Endothelial cell of umbilical vein (primary cell): Measurements from ENCODE around the gene ROBO2. TPM values are rescaled to one million over a fixed set of nuclear protein-coding genes. Genes with fewer than 3 reads are reported as not detected.

Experiments used
- BruUV-seq: library from RNA; stranded (reverse); fragments of 400-500 nt; replicated peaks from 2 replicates; lab custom pipeline; 2021; lab: Mats Ljungman, UMichigan
- CTCF ChIA-PET: fragments of 300-600, 350-600 bp; sonication (Branson Sonifier 250); formaldehyde crosslinking; loops from one replicate; lab custom pipeline; 2021; ENCODE audit warnings: antibody characterized with exemption, inconsistent platforms; lab: Charles Lee
- POLR2A ChIA-PET: fragments of 300-600, 350-600 bp; sonication (Branson Sonifier 250); formaldehyde crosslinking; loops from one replicate; lab custom pipeline; 2021; ENCODE audit warnings: antibody characterized with exemption, inconsistent platforms; lab: Charles Lee
- DNase-seq: peaks from one replicate; pipeline ENCODE4 v3.0.0-alpha.2; 2011; ENCODE audit warnings: low read depth, low spot score
- FAIRE-seq: peaks from 2 replicates; lab custom pipeline; 2011; peaks lifted over from hg19 to GRCh38; lab: Jason Lieb, UNC
- H2AFZ ChIP-seq: 2 replicates; pipeline ENCODE4 v1.6.0; 2012; ENCODE audit warnings: low read depth, low read length, control low read depth, inconsistent platforms
- H3K27ac ChIP-seq: 2 replicates; pipeline ENCODE4 v1.5.1; 2011; ENCODE audit warnings: low read depth, mild to moderate bottlenecking, control low read depth, low read length, moderate library complexity; ENCODE audit not compliant: insufficient read depth
- H3K27me3 ChIP-seq, 2 experiments: 2 replicates each; pipeline versions ENCODE4 v1.6.0 to v1.6.1; 2011; ENCODE audit warnings: low read length in 2 of 2, mixed read lengths in 1 of 2; ENCODE audit not compliant: control insufficient read depth in 2 of 2, insufficient read depth in 2 of 2
- H3K36me3 ChIP-seq, 2 experiments: 2 replicates in 1 of 2; 3 replicates in 1 of 2; pipeline ENCODE4 v1.5.1; 2011; ENCODE audit warnings: low read length in 2 of 2, mild to moderate bottlenecking in 1 of 2, moderate library complexity in 1 of 2; ENCODE audit not compliant: control insufficient read depth in 2 of 2, insufficient read depth in 2 of 2; ENCODE audit errors: extremely low read depth in 1 of 2
- H3K4me1 ChIP-seq: 3 replicates; pipeline ENCODE4 v1.5.1; 2011; ENCODE audit warnings: mild to moderate bottlenecking, low read length; ENCODE audit not compliant: control insufficient read depth, insufficient read depth; ENCODE audit errors: extremely low read depth
- H3K4me2 ChIP-seq: 2 replicates; pipeline ENCODE4 v1.6.1; 2011; ENCODE audit warnings: low read length, control low read depth, mixed read lengths; ENCODE audit not compliant: insufficient read depth
- H3K4me3 ChIP-seq, 3 experiments: fragments of 200-600 bp in 1 of 3; sonication (generic), shearing (Covaris generic) in 1 of 3; replicated peaks in 1 of 3; 2 replicates each; pipeline ENCODE4 v1.5.1; 2011 to 2016; ENCODE audit warnings: control low read depth in 3 of 3, low read length in 3 of 3, mild to moderate bottlenecking in 2 of 3, inconsistent platforms in 1 of 3, low read depth in 1 of 3, moderate library complexity in 1 of 3; ENCODE audit not compliant: insufficient read depth in 1 of 3
- H3K79me2 ChIP-seq: 2 replicates; pipeline ENCODE4 v1.6.0; 2012; ENCODE audit warnings: low read length, inconsistent platforms; ENCODE audit not compliant: control insufficient read depth, insufficient read depth
- H3K9ac ChIP-seq: replicated peaks from 2 replicates; pipeline ENCODE3; 2011; ENCODE audit warnings: low read length, control low read depth; ENCODE audit not compliant: insufficient read depth; ENCODE audit errors: extremely low read depth
- H3K9me1 ChIP-seq: replicated peaks from 3 replicates; pipeline ENCODE4 v1.6.0; 2011; ENCODE audit warnings: mild to moderate bottlenecking, low read length; ENCODE audit not compliant: control insufficient read depth, insufficient read depth; ENCODE audit errors: extremely low read depth
- H3K9me3 ChIP-seq: replicated peaks from 2 replicates; pipeline ENCODE4 v1.5.1; 2012; ENCODE audit warnings: low read length, inconsistent platforms; ENCODE audit not compliant: control insufficient read depth, insufficient read depth
- H4K20me1 ChIP-seq: replicated peaks from 2 replicates; pipeline ENCODE3; 2011; ENCODE audit warnings: mild to moderate bottlenecking, low read length; ENCODE audit not compliant: control insufficient read depth, insufficient read depth; ENCODE audit errors: extremely low read depth
- EZH2 ChIP-seq: IDR thresholded peaks from 2 replicates; pipeline ENCODE4 v1.6.1; 2012; ENCODE audit warnings: borderline replicate concordance, low read depth, mild to moderate bottlenecking, moderate library complexity, low read length, inconsistent platforms; ENCODE audit not compliant: severe bottlenecking
- FOS ChIP-seq: IDR thresholded peaks from 2 replicates; pipeline ENCODE4 v1.6.1; 2011; ENCODE audit warnings: mild to moderate bottlenecking, low read length, moderate library complexity, borderline replicate concordance; ENCODE audit not compliant: insufficient read depth
- GATA2 ChIP-seq: IDR thresholded peaks from 2 replicates; pipeline ENCODE4 v1.7.0; 2011; ENCODE audit warnings: low read depth, mild to moderate bottlenecking, moderate library complexity, mixed read lengths, low read length; ENCODE audit not compliant: insufficient read length, insufficient read depth
- JUN ChIP-seq: IDR thresholded peaks from 2 replicates; pipeline ENCODE4 v1.6.1; 2011; ENCODE audit warnings: borderline replicate concordance, low read depth; ENCODE audit not compliant: insufficient read length, insufficient read depth
- MYC ChIP-seq: IDR thresholded peaks from one replicate; pipeline ENCODE4 v1.6.1; 2011; ENCODE audit warnings: mild to moderate bottlenecking, low read depth, low read length
- POLR2A ChIP-seq: IDR thresholded peaks from 2 replicates; pipeline ENCODE4 v1.6.1; 2012; ENCODE audit warnings: low read depth, mild to moderate bottlenecking, control low read depth, low read length
- POLR2AphosphoS5 ChIP-seq: IDR thresholded peaks from 2 replicates; pipeline ENCODE4 v1.6.1; 2012; ENCODE audit warnings: low read depth, mild to moderate bottlenecking, control low read depth, low read length, moderate library complexity; ENCODE audit not compliant: insufficient read depth
- dilution Hi-C: fragments of 300-500 bp; cut with MboI; formaldehyde crosslinking; loops from one replicate; pipeline ENCODE4 v1.15.0; 2019; ENCODE audit warnings: low sequenced_read_pairs; ENCODE audit not compliant: extremely low pct_ligation_motif_present
- intact Hi-C: fragments of 100-400 bp; cut with micrococcal nuclease; formaldehyde crosslinking; loops from one replicate; pipeline ENCODE4 v1.10.0; 2022
- polyA plus RNA-seq, 4 experiments: library from polyadenylated mRNA; depleted of rRNA in 3 of 4; stranded (reverse) in 3 of 4; unstranded in 1 of 4; fragments of >200 nt; gene quantifications; 2 replicates each; pipeline versions ENCODE4 v1.2.1 to v1.2.3, GENCODE V29; 2011 to 2012; ENCODE audit warnings: missing spikeins in 1 of 4
- total RNA-seq: library from RNA; stranded (reverse); gene quantifications from 2 replicates; pipeline ENCODE4 v1.2.3, GENCODE V29; 2021
- TF ChIP-seq, protein P1 (sequence below), 2 donors: IDR thresholded peaks; 1 replicate in 1 of 2; 2 replicates in 1 of 2; pipeline ENCODE4 v1.5.1; 2011; ENCODE audit warnings: low read length in 2 of 2, mild to moderate bottlenecking in 2 of 2, moderate library complexity in 2 of 2, control low read depth in 1 of 2, inconsistent platforms in 1 of 2, low read depth in 1 of 2; ENCODE audit not compliant: insufficient read depth in 1 of 2; ENCODE audit errors: extremely low read depth in 1 of 2
- TF ChIP-seq, protein P2 (sequence below): IDR thresholded peaks from 2 replicates; pipeline ENCODE4 v1.6.1; 2011; ENCODE audit not compliant: insufficient read depth, insufficient read length

ROBO2 gene
- total and polyA plus RNA-seq, 2 donors (not counting 3 experiments of a cell fraction or from before 2014, with no cell fraction given), result not detected

DNA sequence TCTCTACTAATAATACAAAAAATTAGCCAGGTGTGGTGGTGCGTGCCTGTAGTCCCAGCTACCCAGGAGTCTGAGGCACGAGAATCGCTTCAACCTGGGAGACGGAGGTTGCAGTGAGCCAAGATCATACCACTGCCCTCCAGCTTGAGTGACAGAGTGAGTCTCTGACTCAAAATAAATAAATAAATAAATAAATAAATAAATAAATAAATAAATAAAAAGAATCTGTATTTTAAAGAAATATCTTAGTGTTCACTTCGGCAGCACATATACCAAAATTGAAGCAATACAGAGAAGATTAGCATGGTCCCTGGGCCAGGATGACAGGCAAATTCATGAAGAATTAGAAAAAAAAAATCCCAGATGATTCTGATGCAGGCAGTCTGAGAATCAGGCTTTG is 51.9 kb downstream of the ROBO2 start:
- ChIA-PET CTCF (no interaction called here), POLR2A (no interaction called here)
- Histone ChIP-seq H3K9ac (no peak overlapping the region), H3K4me3 (no peak overlapping the region), H4K20me1 (no peaks in the 10 kb centered on the region), H3K27ac (no peak overlapping the region), H3K4me2 (no peak overlapping the region), H3K4me1 (no peaks in the 10 kb centered on the region), H3K36me3 (no peaks in the 10 kb centered on the region), H2AFZ (no peak overlapping the region), H3K79me2 (no peaks in the 10 kb centered on the region), H3K27me3 (no peaks in the 10 kb centered on the region), H3K9me3 (no peaks in the 10 kb centered on the region), H3K9me1 (no peaks in the 10 kb centered on the region)
- no TSS peak for BruUV-seq
- no peak for DNase-seq
- FAIRE-seq, result no peak
- dilution Hi-C loops, result no loop called here
- no peak for TF ChIP-seq JUN
- intact Hi-C loops, result no loop called here

DNA sequence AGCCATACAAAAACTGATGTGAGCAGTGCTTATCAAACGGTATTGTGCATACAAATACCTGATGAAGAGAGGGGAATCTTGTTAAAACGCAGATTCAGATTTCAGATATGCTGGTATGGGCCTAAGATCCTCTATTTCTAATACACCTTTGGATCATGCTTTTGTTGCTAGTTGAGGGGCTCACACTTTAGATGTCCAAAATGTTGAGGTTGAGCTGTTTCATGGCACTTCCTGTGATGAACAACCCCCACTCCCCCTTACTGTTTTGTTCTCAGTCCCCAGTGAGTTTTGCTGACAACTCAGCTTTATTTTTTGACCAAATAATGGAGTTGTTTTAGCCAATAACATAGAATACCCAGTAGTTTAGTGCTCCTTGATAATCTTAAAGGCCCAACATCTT is 53.2 kb downstream of the ROBO2 start:
- no TSS peak for BruUV-seq
- Histone ChIP-seq H3K9me3 (no peaks in the 10 kb centered on the region), H3K36me3 (no peaks in the 10 kb centered on the region), H4K20me1 (no peaks in the 10 kb centered on the region), H3K4me1 (no peaks in the 10 kb centered on the region), H3K79me2 (no peaks in the 10 kb centered on the region), H3K4me3 (no peak overlapping the region), H2AFZ (no peak overlapping the region), H3K4me2 (no peak overlapping the region), H3K27me3 (no peaks in the 10 kb centered on the region), H3K9me1 (no peaks in the 10 kb centered on the region), H3K27ac (no peak overlapping the region), H3K9ac (no peak overlapping the region)
- DNase-seq, result no peak
- dilution Hi-C loops (no loop called here), intact Hi-C loops (no loop called here)
- no peak for TF ChIP-seq MYC
- TF ChIP-seq GATA2, result no peak
- TF ChIP-seq, protein P1, sequence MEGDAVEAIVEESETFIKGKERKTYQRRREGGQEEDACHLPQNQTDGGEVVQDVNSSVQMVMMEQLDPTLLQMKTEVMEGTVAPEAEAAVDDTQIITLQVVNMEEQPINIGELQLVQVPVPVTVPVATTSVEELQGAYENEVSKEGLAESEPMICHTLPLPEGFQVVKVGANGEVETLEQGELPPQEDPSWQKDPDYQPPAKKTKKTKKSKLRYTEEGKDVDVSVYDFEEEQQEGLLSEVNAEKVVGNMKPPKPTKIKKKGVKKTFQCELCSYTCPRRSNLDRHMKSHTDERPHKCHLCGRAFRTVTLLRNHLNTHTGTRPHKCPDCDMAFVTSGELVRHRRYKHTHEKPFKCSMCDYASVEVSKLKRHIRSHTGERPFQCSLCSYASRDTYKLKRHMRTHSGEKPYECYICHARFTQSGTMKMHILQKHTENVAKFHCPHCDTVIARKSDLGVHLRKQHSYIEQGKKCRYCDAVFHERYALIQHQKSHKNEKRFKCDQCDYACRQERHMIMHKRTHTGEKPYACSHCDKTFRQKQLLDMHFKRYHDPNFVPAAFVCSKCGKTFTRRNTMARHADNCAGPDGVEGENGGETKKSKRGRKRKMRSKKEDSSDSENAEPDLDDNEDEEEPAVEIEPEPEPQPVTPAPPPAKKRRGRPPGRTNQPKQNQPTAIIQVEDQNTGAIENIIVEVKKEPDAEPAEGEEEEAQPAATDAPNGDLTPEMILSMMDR (IDR thresholded peaks at IDR 0.05; ENCODE audit: extremely low read depth in 1 of 2, insufficient read depth in 1 of 2, low read depth in 1 of 2, low read length in 2 of 2), result no peak
- TF ChIP-seq POLR2A, result no peak
- no peak for TF ChIP-seq POLR2AphosphoS5
- TF ChIP-seq JUN, result no peak
- TF ChIP-seq FOS, result no peak
- no peak for TF ChIP-seq EZH2
- TF ChIP-seq, protein P2, sequence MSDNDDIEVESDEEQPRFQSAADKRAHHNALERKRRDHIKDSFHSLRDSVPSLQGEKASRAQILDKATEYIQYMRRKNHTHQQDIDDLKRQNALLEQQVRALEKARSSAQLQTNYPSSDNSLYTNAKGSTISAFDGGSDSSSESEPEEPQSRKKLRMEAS, result no peak
- ChIA-PET CTCF (interaction anchor here (0.6 kb wide), 1 partner anchor 14 kb away, joined by 3 read pairs; no protein-coding TSS in a partner anchor), POLR2A (no interaction called here)
- FAIRE-seq, result no peak
